Posterior cingulate gyrus (tissue), 11 donors: ENCODE measurements around the gene PPP1R36.
A peak's percentile ranks its signal among the peaks of the same experiment; 100 is the strongest.
"Not testable (repeated sequence)": the region's sequence is repeated elsewhere in the genome, so short reads cannot be mapped to it uniquely, and the experiment has no call there.

ENCODE experiments used
- DNase-seq, 10 donors: peaks; one replicate each; pipeline versions ENCODE4 v3.0.0 to v3.0.0-alpha.2; 2020 to 2021; ENCODE audit warnings: mixed read lengths in 3 of 10
- intact Hi-C: fragments of 100-400 bp; cut with DNase I; formaldehyde crosslinking; loops from one replicate; pipeline ENCODE4 v1.15.1; 2023

The PPP1R36 gene

DNA sequence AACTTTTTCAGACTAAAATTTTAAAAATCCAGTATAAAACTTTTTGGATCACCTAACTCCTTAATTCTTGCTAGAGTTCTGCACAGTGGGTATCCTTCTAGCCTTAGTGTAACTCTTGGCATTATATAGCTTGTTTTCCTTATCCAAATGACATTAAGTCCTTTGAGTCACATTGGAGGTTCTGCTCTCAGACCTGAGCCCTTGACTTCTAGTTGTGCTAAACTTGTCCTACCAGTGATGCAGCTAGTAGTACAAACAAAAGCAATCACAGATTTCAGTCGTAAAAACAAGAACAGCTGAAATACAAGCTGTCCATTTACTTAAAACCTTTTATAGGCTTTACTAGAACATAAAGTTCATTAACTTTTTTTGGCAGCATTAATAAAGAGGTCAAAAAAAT, 34.7 kb upstream of the PPP1R36 start:
- intact Hi-C loops = no loop called here

DNA sequence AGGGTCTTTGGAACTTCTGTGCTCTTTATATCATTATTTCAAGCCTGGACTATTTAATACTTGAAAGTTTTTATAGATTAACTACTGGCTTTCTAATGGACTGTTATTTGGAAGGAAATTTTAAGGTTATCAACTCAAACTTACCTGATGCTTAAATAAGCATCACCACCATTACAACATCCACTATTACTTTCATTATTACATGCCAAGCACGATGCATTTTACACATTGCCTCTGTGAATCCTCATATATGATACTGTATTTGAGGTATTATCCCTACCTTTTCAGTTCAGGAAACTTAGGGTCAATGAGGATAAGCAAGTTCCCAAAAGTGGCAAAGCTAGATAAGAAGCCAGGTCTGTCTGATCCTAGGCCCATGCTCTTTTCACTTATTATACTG, 32.8 kb upstream of the PPP1R36 start:
- DNase-seq = no peak
- intact Hi-C loops = no loop called here

More for the DNA sequence above, 34.7 kb upstream of the PPP1R36 start:
- no peak for DNase-seq

DNA sequence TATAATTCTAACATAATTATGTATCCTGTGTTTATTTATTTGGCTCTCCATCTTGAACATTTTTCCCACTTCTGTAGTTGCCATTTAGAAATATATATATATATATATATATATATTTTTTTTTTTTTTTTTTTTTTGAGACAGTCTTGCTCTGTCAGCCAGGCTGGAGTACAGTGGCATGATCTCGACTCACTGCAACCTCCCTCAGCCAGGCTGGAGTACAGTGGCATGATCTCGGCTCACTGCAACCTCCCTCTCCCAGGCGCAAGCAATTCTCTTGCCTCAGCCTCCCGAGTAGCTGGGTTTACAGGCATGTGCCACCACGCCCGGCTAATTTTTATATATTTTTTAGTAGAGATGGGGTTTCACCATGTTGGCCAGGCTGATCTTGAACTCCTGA, 32.1 kb upstream of the PPP1R36 start:
- intact Hi-C loops, DNase-seq: not testable (repeated sequence)

DNA sequence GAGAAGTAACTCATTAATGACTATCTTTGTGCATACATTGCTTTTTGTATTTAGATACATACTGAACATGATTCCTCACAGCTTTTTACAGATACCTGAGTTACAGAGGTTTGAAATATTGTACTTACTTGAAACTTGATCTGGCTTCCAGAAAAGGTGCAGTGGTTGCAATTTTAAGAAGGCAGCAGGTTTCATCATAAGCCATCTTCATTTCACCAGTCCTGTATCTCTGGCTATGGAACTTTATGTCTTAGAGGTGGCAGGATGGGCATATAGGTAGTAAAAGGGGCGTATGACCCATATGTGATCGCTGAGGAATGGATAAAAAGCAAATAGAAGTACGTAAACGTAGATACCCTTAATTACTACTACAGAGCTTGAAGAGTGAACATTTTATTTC, 31.5 kb upstream of the PPP1R36 start:
- no peak for DNase-seq

DNA sequence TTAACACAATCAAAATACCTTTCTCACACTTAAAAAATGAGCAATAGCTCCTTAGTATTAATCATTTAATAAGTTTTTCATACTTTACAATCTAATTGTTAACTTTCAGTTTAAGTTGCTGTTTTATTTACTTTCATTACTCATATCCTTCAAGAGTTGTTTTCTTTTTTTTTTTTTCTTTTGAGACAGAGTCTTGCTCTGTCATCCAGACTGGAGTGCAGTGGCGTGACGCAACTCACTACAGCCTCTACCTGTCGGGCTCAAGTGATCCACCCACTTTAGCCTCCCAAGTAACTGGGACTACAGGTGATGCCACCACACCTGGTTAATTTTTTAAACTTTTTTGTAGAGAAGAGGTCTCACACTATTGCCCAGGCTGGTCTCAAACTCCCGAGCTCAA, 29.1 kb upstream of the PPP1R36 start:
- intact Hi-C loops = no loop called here
- no peak for DNase-seq

More for the DNA sequence above, 31.5 kb upstream of the PPP1R36 start:
- intact Hi-C loops = no loop called here

DNA sequence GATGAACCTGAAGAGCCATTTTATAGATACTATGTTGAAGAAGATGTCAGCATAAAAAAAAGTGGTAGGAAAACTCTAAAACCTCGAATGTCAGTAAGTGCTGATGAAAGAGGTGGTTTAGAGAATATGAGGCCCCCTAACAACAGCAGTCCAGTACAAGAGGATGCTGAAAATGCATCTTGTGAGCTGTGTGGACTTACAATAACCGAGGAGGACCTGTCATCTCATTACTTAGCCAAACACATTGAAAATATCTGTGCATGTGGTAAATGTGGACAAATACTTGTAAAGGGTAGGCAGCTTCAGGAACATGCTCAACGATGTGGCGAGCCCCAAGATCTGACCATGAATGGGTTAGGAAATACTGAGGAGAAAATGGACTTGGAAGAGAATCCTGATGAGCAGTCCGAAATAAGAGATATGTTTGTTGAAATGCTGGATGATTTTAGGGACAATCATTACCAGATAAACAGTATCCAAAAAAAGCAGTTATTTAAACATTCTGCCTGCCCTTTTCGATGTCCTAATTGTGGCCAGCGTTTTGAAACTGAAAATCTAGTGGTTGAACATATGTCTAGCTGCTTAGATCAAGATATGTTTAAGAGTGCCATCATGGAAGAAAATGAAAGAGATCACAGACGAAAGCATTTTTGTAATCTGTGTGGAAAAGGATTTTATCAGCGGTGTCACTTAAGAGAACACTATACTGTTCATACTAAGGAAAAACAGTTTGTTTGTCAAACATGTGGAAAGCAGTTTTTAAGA, 27.0 kb upstream of the PPP1R36 start:
- intact Hi-C loops = no loop called here

DNA sequence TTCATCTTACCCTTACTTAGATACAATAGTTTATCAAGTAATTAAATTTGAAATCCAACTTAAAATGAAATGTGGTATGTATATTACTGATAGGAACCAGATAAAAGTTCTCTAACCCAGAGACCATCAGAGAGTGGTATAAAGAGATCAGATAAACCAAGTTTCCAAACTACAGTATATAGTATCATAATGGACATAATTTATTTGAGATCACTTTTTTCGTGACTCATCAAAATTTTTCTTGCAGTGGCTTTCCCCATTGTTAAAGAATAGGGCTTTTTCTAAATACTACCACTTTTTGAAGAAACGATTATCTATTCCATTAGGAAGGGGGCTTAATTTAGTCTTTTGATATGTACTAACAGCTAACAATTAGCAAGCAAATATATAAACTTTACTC, 24.4 kb upstream of the PPP1R36 start:
- DNase-seq = no peak
- intact Hi-C loops = no loop called here

More for the DNA sequence above, 27.0 kb upstream of the PPP1R36 start:
- no peak for DNase-seq

DNA sequence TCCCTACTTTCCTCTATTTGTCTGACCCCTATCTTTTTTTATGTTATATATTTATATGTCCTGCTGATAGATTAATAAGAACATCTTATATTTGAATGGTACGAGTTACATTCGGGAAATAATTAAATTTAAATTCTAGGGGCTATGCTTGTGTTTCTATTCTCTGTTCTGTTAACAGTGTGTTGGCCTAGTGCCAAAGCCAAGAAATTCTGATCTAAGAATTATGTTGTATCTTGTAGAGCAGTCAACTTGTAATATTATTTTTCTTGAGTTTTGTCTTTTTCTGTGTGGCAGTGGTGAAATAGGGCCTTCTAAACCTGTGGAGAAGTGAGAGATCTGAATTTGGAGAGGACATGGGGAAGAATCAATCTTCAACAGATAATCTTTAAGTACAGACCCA, 18.2 kb upstream of the PPP1R36 start:
- intact Hi-C loops = loop anchor here (10.0 kb wide), 1 partner anchor 233 kb away; no protein-coding TSS in a partner anchor
- no peak for DNase-seq

DNA sequence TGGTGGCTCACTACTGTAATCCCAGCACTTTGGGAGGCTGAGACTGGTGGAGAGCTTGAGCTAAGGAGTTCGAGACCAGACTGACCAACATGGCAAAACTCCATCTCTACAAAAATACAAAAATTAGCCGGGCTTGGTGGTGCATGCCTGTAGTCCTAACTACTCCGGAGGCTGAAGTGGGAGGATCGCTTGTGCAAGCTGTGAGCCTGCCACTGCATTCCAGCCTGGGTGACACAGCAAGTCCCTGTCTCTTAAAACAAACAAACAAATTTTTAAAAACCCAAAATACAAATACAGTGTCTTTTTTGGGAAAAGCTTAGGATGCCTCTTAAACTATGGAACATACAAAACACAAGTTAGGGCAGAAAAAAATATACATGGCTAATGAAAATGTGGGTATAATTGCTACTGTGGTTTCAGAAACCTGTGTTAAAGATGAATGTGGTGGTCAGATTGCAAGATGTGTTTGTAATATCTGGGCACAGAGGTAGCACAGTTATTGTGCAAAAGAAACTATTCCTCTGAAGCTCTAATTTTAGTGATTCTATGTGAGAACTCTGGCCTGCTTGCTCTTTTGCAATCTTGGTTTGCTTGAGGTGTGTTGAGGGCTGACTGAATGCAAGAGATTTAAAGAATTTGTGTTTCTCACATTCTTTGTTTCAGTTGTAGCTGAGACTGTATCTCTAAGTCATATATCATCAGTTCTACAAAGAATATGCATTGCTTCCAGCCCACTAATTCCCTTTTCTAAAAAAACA, 13.1 kb upstream of the PPP1R36 start:
- peak in 1 of 10 donors; percentile 18 for DNase-seq
- intact Hi-C loops = loop anchor here (10.0 kb wide), 1 partner anchor 228 kb away; no protein-coding TSS in a partner anchor

DNA sequence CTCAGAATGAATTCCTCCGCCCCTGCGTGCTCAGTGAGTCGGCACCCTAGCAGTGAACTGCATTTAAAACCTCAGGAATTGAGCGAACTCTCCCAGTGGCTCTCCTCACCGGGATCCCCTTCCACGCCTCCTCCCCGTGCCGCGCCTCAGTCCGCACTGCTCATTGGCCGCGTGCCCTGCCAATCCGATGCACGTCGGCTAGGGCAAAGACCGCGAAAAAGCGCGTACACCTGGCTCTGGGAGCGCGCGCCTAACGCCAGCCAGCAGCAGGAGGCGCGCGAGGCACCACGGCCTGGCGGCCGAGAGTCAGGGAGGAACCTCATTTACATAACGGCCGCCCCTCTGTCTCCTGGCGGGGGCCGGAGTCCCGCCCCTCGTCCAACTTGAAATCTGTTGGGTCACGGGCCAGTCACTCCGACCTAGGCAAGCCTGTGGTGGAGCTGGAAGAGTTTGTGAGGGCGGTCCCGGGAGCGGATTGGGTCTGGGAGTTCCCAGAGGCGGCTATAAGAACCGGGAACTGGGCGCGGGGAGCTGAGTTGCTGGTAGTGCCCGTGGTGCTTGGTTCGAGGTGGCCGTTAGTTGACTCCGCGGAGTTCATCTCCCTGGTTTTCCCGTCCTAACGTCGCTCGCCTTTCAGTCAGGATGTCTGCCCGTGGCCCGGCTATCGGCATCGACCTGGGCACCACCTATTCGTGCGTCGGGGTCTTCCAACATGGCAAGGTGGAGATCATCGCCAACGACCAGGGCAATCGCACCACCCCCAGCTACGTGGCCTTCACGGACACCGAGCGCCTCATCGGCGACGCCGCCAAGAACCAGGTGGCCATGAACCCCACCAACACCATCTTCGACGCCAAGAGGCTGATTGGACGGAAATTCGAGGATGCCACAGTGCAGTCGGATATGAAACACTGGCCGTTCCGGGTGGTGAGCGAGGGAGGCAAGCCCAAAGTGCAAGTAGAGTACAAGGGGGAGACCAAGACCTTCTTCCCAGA, 9.3 kb upstream of the PPP1R36 start, which contains the start of gene HSPA2:
TSS of gene HSPA2 (plus strand) at position 534 of the 995 bp plus-strand sequence. CDS start at position 643, 109 bp downstream.
- intact Hi-C loops = loop anchor here (1.0 to 5.0 kb wide), 3 partner anchors 38 to 96 kb away; partner anchors contain the start of genes ZBTB1 and ZBTB25
- peak; percentile 95 to 100 (median 98) for DNase-seq

DNA sequence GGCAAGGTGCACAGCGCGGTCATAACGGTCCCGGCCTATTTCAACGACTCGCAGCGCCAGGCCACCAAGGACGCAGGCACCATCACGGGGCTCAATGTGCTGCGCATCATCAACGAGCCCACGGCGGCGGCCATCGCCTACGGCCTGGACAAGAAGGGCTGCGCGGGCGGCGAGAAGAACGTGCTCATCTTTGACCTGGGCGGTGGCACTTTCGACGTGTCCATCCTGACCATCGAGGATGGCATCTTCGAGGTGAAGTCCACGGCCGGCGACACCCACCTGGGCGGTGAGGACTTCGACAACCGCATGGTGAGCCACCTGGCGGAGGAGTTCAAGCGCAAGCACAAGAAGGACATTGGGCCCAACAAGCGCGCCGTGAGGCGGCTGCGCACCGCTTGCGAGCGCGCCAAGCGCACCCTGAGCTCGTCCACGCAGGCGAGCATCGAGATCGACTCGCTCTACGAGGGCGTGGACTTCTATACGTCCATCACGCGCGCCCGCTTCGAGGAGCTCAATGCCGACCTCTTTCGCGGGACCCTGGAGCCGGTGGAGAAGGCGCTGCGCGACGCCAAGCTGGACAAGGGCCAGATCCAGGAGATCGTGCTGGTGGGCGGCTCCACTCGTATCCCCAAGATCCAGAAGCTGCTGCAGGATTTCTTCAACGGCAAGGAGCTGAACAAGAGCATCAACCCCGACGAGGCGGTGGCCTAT, 8.3 kb upstream of the PPP1R36 start:
- intact Hi-C loops = loop anchor here (5.0 kb wide), 1 partner anchor 39 kb away; the partner anchor contains the start of genes ZBTB1 and ZBTB25

DNA sequence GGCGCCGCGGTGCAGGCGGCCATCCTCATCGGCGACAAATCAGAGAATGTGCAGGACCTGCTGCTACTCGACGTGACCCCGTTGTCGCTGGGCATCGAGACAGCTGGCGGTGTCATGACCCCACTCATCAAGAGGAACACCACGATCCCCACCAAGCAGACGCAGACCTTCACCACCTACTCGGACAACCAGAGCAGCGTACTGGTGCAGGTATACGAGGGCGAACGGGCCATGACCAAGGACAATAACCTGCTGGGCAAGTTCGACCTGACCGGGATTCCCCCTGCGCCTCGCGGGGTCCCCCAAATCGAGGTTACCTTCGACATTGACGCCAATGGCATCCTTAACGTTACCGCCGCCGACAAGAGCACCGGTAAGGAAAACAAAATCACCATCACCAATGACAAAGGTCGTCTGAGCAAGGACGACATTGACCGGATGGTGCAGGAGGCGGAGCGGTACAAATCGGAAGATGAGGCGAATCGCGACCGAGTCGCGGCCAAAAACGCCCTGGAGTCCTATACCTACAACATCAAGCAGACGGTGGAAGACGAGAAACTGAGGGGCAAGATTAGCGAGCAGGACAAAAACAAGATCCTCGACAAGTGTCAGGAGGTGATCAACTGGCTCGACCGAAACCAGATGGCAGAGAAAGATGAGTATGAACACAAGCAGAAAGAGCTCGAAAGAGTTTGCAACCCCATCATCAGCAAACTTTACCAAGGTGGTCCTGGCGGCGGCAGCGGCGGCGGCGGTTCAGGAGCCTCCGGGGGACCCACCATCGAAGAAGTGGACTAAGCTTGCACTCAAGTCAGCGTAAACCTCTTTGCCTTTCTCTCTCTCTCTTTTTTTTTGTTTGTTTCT, 7.6 kb upstream of the PPP1R36 start:
- DNase-seq = peak in 3 of 10 donors; percentile 41 to 86 (median 66)
- intact Hi-C loops = loop anchor here (5.0 kb wide), 1 partner anchor 40 kb away; the partner anchor contains the start of genes ZBTB1 and ZBTB25

More for the DNA sequence above, 8.3 kb upstream of the PPP1R36 start:
- peak in 4 of 10 donors; percentile 12 to 88 (median 64) for DNase-seq

DNA sequence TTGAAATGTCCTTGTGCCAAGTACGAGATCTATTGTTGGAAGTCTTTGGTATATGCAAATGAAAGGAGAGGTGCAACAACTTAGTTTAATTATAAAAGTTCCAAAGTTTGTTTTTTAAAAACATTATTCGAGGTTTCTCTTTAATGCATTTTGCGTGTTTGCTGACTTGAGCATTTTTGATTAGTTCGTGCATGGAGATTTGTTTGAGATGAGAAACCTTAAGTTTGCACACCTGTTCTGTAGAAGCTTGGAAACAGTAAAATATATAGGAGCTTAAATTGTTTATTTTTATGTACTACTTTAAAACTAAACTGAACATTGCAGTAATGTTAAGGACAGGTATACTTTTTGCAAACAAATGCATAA, 6.9 kb upstream of the PPP1R36 start:
- DNase-seq = no peak
- intact Hi-C loops = loop anchor here (5.0 kb wide), 1 partner anchor 41 kb away; the partner anchor contains the start of genes ZBTB1 and ZBTB25

DNA sequence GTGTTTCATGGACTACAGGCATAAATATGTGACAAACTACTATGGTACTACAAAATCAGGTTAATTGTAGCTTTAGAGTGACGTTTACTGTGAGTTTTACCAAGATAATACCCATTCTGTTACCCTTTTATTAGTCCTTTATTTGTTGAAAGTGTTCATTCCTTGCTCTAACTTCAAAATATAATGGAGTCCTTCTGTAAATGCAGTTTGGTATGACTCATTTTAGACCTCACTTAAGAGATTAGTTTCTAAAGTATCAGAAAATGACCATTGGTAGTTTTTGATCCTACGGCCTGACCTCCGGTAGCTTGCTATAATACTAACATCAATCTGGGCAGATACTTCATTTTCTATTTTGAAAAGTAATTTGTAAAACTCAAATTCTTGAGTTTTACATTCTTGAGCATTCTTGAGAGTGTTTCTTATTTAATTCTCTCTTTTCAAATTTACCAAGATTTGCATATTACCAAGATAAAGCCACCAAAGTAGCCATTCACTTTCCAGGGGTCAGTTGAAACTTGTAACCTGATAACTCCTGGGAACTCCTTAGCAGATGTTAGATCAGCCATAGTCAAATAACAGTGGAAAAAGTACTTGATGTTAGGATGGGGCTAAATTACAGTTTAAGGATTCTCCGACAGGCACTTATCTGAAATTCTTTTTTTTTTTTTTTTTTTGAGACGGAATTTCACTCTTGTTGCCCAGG, 5.0 kb upstream of the PPP1R36 start:
- no peak for DNase-seq
- intact Hi-C loops = loop anchor here (5.0 kb wide), 1 partner anchor 42 kb away; the partner anchor contains the start of genes ZBTB1 and ZBTB25

DNA sequence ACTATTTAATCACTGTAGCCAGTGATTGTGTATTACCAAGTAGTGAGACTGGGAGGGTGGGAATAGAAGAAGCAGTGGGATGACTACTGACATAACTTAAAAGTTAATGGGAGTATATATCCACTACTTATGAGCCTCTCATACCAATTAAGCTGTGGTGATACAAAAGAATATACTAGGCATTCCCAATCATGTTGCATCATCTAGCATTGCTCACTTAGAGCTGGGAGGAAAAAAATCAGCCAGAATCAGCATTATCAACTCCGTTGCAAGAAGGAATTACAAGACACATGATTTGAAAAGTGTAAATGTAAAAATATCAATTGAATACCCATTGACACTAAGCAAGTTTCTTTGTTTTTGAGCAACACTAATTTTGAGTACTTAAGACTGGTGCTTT, 745 bp upstream of the PPP1R36 start:
- intact Hi-C loops = no loop called here
- DNase-seq = no peak

DNA sequence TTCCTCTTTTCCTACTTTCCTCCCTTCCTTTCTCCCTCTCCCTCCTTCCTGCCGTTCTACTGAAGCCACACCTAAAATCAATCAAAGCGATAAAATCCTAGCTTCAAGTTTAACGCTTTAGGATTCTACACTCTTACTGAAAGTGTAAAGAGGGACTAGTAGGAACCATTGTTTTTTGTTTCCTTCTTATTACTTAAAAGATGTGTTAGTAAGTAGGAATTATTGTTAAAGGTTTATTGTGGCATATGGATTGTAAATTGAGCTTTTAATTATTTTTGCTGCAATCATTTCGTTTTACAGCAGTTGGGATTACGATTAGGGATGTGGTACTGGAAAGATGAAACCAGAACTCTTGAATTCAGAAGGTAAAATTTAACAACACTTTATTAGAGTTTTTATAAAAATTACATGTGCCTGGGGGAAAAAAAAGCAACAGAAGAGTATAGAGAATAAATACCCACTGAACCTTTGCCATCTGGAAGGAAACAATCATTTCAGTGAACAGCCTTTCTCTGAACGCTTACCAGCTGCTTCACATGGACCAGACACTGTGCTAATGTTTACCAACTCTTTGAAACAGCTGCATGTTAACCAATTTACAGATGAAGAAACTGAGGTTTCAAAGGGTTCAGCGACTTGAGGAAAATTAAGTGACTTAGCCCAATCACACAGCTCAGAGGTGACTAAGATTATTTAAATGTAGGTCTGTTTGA, 1.0 kb downstream of the PPP1R36 start:
- intact Hi-C loops = no loop called here
- DNase-seq = no peak

DNA sequence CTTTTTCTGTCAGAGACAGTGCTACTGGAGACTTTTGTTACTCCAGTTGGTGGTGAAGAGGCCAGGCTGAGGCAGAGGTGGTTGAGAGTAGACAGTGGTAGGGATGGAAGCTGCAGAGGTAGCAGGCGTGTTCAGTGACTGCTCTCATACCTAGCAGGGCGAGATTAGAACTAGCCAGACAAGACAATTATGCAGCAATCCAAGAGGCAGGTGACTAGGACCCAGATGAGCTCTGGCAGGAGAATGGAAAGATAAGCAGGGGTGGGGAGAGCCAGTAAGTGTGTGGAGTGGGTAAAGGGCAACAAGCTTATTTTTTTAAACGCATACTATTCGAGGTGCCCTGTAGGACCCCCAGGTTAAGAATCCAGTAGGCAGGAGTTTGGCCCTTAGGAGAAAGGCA, 4.8 kb downstream of the PPP1R36 start:
- intact Hi-C loops = no loop called here
- DNase-seq = no peak
